SK-N-SH (cell line): ENCODE results near the gene PALS1. TPM values are rescaled to one million over a fixed set of nuclear protein-coding genes. Genes with fewer than 3 reads are reported as not detected.

Experiments
- CTCF ChIA-PET: fragments of 300-600, 350-600 bp; formaldehyde crosslinking; extraction: SDS; loops from one replicate; lab custom pipeline; 2021; lab: Yijun Ruan, JAX
- POLR2A ChIA-PET: fragments of 350-600 bp; sonication (Branson Sonifier 250); formaldehyde crosslinking; extraction: SDS; loops from one replicate; lab custom pipeline; 2020; ENCODE audit warnings: antibody characterized with exemption, inconsistent platforms; lab: Yijun Ruan, JAX
- DNase-seq: peaks from one replicate; pipeline ENCODE4 v3.0.0; 2012
- H2AFZ ChIP-seq: fragments of 200-600 bp; sonication (generic); 2 replicates; pipeline ENCODE4 v1.8.1; 2016; ENCODE audit warnings: antibody characterized with exemption, mild to moderate bottlenecking, low read depth
- H3F3A ChIP-seq: fragments of 200-600 bp; sonication (generic); replicated peaks from 2 replicates; pipeline ENCODE3; 2016; ENCODE audit warnings: antibody characterized with exemption, mild to moderate bottlenecking; ENCODE audit not compliant: insufficient read depth
- H3K27ac ChIP-seq, 2 experiments: fragments of 200-500 bp in 1 of 2; fragments of 200-600 bp in 1 of 2; sonication (Bioruptor generic) in 1 of 2; sonication (generic), shearing (Covaris generic) in 1 of 2; 2 replicates each; pipeline versions ENCODE4 v1.5.1 to v1.6.1; 2014 to 2016; ENCODE audit warnings: low read depth in 2 of 2, inconsistent platforms in 1 of 2, low read length in 1 of 2, mild to moderate bottlenecking in 1 of 2, mixed read lengths in 1 of 2
- H3K27me3 ChIP-seq: fragments of 200-600 bp; sonication (generic), shearing (Covaris generic); 2 replicates; pipeline ENCODE4 v1.6.1; 2016; ENCODE audit warnings: mixed run types; ENCODE audit not compliant: insufficient read depth
- H3K36me3 ChIP-seq, 2 experiments: fragments of 200-500 bp in 1 of 2; fragments of 200-600 bp in 1 of 2; sonication (Bioruptor generic) in 1 of 2; sonication (generic) in 1 of 2; replicated peaks in 1 of 2; 2 replicates each; pipeline versions ENCODE3 to v1.5.1; 2014 to 2016; ENCODE audit warnings: low read length in 1 of 2, mild to moderate bottlenecking in 1 of 2; ENCODE audit not compliant: insufficient read depth in 2 of 2, control insufficient read depth in 1 of 2
- H3K4me1 ChIP-seq, 2 experiments: fragments of 200-500 bp in 1 of 2; fragments of 200-600 bp in 1 of 2; sonication (Bioruptor generic) in 1 of 2; sonication (generic), shearing (Covaris generic) in 1 of 2; 2 replicates each; pipeline versions ENCODE4 v1.5.1 to v1.6.1; 2014 to 2016; ENCODE audit warnings: low read depth in 1 of 2, low read length in 1 of 2, mixed run types in 1 of 2; ENCODE audit not compliant: insufficient read depth in 2 of 2, control insufficient read depth in 1 of 2
- H3K4me2 ChIP-seq: fragments of 200-600 bp; sonication (generic), shearing (Covaris generic); 2 replicates; pipeline ENCODE4 v1.6.1; 2017; ENCODE audit warnings: mixed run types
- H3K4me3 ChIP-seq, 2 experiments: fragments of 200-500 bp in 1 of 2; fragments of 200-600 bp in 1 of 2; sonication (Bioruptor generic) in 1 of 2; sonication (generic), shearing (Covaris generic) in 1 of 2; 2 replicates each; pipeline versions ENCODE4 v1.5.1 to v1.8.1; 2014 to 2016; ENCODE audit warnings: low read depth in 2 of 2, inconsistent platforms in 1 of 2, low read length in 1 of 2, mild to moderate bottlenecking in 1 of 2, mixed read lengths in 1 of 2, moderate library complexity in 1 of 2
- H3K79me2 ChIP-seq: fragments of 200-600 bp; sonication (generic); 2 replicates; pipeline ENCODE4 v1.8.1; 2017; ENCODE audit warnings: mild to moderate bottlenecking; ENCODE audit not compliant: insufficient read depth
- H3K9ac ChIP-seq: fragments of 200-600 bp; sonication (generic); 2 replicates; pipeline ENCODE4 v1.6.1; 2017; ENCODE audit warnings: mixed run types
- H3K9me2 ChIP-seq: fragments of 200-600 bp; sonication (generic); 2 replicates; pipeline ENCODE4 v1.6.1; 2017; ENCODE audit warnings: mixed run types
- H3K9me3 ChIP-seq: fragments of 200-600 bp; sonication (generic); 2 replicates; pipeline ENCODE4 v1.6.1; 2017; ENCODE audit warnings: mixed run types, mild to moderate bottlenecking, moderate library complexity
- H4K20me1 ChIP-seq: fragments of 200-600 bp; sonication (generic); 2 replicates; pipeline ENCODE4 v1.6.1; 2017; ENCODE audit warnings: mild to moderate bottlenecking, mixed run types; ENCODE audit not compliant: insufficient read depth
- EZH2phosphoT487 ChIP-seq: fragments of 200-600 bp; sonication (generic); IDR thresholded peaks from 2 replicates; pipeline ENCODE4 v1.6.1; 2017; ENCODE audit warnings: low read depth, mixed run types, mild to moderate bottlenecking, antibody characterized with exemption, moderate library complexity, borderline replicate concordance
- MXI1 ChIP-seq: IDR thresholded peaks from 2 replicates; pipeline ENCODE4 v1.6.1; 2012; ENCODE audit warnings: mild to moderate bottlenecking, low read depth, low read length, improper control_type of control experiment
- PBX3 ChIP-seq: IDR thresholded peaks from 2 replicates; pipeline ENCODE4; 2012
- RAD21 ChIP-seq: IDR thresholded peaks from 2 replicates; pipeline ENCODE4 v1.6.1; 2012; ENCODE audit warnings: mild to moderate bottlenecking, low read length
- RCOR1 ChIP-seq: fragments of 150-350 bp; IDR thresholded peaks from 2 replicates; pipeline ENCODE4 v1.6.1; 2017; ENCODE audit warnings: antibody characterized with exemption, low read length
- SMC3 ChIP-seq: IDR thresholded peaks from 2 replicates; pipeline ENCODE4 v1.6.1; 2012; ENCODE audit warnings: low read depth, low read length, improper control_type of control experiment
- USF1 ChIP-seq: IDR thresholded peaks from 2 replicates; pipeline ENCODE4 v1.4.0; 2012; ENCODE audit warnings: low read depth, borderline replicate concordance
- YY1 ChIP-seq: IDR thresholded peaks from 2 replicates; pipeline ENCODE4 v1.4.0; 2012; ENCODE audit warnings: low read depth, mild to moderate bottlenecking
- WGBS: methylation state at CpG from one replicate; pipeline ENCODE4 v1.1.6; 2017; ENCODE audit warnings: low lambda C conversion rate; 5-methylcytosine and 5-hydroxymethylcytosine counted together
- polyA plus RNA-seq, 3 experiments: library from polyadenylated mRNA; depleted of rRNA; stranded (reverse); fragments of >200 nt; gene quantifications; 2 replicates each; pipeline ENCODE4 v1.2.3, GENCODE V29; 2012
- TF ChIP-seq, protein P1 (sequence below): IDR thresholded peaks from 2 replicates; pipeline ENCODE4 v1.6.1; 2012; ENCODE audit warnings: mild to moderate bottlenecking, low read depth, low read length, moderate library complexity
- TF ChIP-seq, protein P2 (sequence below): fragments of 200-600 bp; sonication (generic); IDR thresholded peaks from 2 replicates; pipeline ENCODE4 v1.6.1; 2017; ENCODE audit warnings: antibody characterized with exemption, mild to moderate bottlenecking, moderate library complexity

The PALS1 gene
- polyA plus RNA-seq, 1 of the 3 experiments (the other 2 are of a cell fraction), result 8.0 TPM

GRCh38 chr14:67285876-67286452 is 44.7 kb downstream of the PALS1 start:
- Histone ChIP-seq H3K79me2 (peaks cover 49% of the 10 kb centered on the region), H3K9me2 (no peaks in the 10 kb centered on the region), H3K9me3 (no peaks in the 10 kb centered on the region), H3K9ac (no peak overlapping the region), H3F3A (peaks cover 4% of the 10 kb centered on the region), H3K36me3 (peaks cover 0 to 5% of the 10 kb centered on the region in 2 experiments), H3K4me3 (no peak overlapping the region), H2AFZ (no peak overlapping the region), H3K27me3 (no peaks in the 10 kb centered on the region), H3K4me2 (no peak overlapping the region), H3K27ac (no peak overlapping the region), H3K4me1 (no peaks in the 10 kb centered on the region; a peak in 1 of 4 replicates), H4K20me1 (no peaks in the 10 kb centered on the region)
- ChIA-PET CTCF (interaction anchor here (0.5 to 6.9 kb wide), 50 partner anchors 8 to 1039 kb away, joined by 3 to 78 read pairs (median 4); partner anchors contain the start of genes ATP6V1D, EIF2S1 and PALS1), POLR2A (no interaction called here)
- peak; percentile 29 for DNase-seq
- TF ChIP-seq, protein P1, sequence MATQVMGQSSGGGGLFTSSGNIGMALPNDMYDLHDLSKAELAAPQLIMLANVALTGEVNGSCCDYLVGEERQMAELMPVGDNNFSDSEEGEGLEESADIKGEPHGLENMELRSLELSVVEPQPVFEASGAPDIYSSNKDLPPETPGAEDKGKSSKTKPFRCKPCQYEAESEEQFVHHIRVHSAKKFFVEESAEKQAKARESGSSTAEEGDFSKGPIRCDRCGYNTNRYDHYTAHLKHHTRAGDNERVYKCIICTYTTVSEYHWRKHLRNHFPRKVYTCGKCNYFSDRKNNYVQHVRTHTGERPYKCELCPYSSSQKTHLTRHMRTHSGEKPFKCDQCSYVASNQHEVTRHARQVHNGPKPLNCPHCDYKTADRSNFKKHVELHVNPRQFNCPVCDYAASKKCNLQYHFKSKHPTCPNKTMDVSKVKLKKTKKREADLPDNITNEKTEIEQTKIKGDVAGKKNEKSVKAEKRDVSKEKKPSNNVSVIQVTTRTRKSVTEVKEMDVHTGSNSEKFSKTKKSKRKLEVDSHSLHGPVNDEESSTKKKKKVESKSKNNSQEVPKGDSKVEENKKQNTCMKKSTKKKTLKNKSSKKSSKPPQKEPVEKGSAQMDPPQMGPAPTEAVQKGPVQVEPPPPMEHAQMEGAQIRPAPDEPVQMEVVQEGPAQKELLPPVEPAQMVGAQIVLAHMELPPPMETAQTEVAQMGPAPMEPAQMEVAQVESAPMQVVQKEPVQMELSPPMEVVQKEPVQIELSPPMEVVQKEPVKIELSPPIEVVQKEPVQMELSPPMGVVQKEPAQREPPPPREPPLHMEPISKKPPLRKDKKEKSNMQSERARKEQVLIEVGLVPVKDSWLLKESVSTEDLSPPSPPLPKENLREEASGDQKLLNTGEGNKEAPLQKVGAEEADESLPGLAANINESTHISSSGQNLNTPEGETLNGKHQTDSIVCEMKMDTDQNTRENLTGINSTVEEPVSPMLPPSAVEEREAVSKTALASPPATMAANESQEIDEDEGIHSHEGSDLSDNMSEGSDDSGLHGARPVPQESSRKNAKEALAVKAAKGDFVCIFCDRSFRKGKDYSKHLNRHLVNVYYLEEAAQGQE, result no peak
- TF ChIP-seq PBX3, result no peak
- TF ChIP-seq SMC3, result peak; percentile 39; the same call in 1 of the 2 replicates
- no peak for TF ChIP-seq USF1
- TF ChIP-seq YY1, result no peak
- no peak for TF ChIP-seq MXI1
- TF ChIP-seq, protein P2, sequence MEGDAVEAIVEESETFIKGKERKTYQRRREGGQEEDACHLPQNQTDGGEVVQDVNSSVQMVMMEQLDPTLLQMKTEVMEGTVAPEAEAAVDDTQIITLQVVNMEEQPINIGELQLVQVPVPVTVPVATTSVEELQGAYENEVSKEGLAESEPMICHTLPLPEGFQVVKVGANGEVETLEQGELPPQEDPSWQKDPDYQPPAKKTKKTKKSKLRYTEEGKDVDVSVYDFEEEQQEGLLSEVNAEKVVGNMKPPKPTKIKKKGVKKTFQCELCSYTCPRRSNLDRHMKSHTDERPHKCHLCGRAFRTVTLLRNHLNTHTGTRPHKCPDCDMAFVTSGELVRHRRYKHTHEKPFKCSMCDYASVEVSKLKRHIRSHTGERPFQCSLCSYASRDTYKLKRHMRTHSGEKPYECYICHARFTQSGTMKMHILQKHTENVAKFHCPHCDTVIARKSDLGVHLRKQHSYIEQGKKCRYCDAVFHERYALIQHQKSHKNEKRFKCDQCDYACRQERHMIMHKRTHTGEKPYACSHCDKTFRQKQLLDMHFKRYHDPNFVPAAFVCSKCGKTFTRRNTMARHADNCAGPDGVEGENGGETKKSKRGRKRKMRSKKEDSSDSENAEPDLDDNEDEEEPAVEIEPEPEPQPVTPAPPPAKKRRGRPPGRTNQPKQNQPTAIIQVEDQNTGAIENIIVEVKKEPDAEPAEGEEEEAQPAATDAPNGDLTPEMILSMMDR, result peak; percentile 73
- TF ChIP-seq EZH2phosphoT487, result no peak
- TF ChIP-seq RCOR1, result no peak
- TF ChIP-seq RAD21, result peak; percentile 69
- WGBS, result 48% methylated on average over 2 of the region's 2 CpGs

Other genes starting within 250 kb of the PALS1 start
- 0.05 and 0.13 TPM in 2 replicates for gene GARIN2, start 52.0 kb upstream of the PALS1 start, polyA plus RNA-seq (2012; rRNA removed)
- 39.2 and 51.9 TPM in 2 replicates for gene ATP6V1D, start 118.4 kb downstream of the PALS1 start, polyA plus RNA-seq (2012; rRNA removed)
- gene EIF2S1, start 118.9 kb downstream of the PALS1 start, polyA plus RNA-seq (2012; rRNA removed), result 57.2 and 57.7 TPM in 2 replicates
- gene PLEK2, start 170.7 kb downstream of the PALS1 start, polyA plus RNA-seq (2012; rRNA removed), result 0.11 and 0.56 TPM in 2 replicates
- 0.16 and 0.26 TPM in 2 replicates for gene TMEM229B, start 247.3 kb downstream of the PALS1 start, polyA plus RNA-seq (2012; rRNA removed)